Transverse colon (tissue), 3 donors: ENCODE results near the gene CRLF1.

Experiments used
- POLR2A ChIP-seq: fragments of 450-650 bp; IDR thresholded peaks from one replicate; pipeline ENCODE4 v1.6.1; 2016; ENCODE audit warnings: antibody characterized with exemption, mild to moderate bottlenecking, moderate library complexity
- TF ChIP-seq, protein P1 (sequence below), 5 experiments: fragments of 200-600 bp in 3 of 5; fragments of 450-650 bp in 2 of 5; sonication (generic) in 3 of 5; IDR thresholded peaks; 1 replicate in 2 of 5; 2 replicates in 3 of 5; pipeline ENCODE4 v1.5.1; 2016 to 2017; ENCODE audit warnings: antibody characterized with exemption in 5 of 5, inconsistent platforms in 3 of 5, mild to moderate bottlenecking in 2 of 5, moderate library complexity in 1 of 5

- no peak for TF ChIP-seq POLR2A
- TF ChIP-seq, protein P1, sequence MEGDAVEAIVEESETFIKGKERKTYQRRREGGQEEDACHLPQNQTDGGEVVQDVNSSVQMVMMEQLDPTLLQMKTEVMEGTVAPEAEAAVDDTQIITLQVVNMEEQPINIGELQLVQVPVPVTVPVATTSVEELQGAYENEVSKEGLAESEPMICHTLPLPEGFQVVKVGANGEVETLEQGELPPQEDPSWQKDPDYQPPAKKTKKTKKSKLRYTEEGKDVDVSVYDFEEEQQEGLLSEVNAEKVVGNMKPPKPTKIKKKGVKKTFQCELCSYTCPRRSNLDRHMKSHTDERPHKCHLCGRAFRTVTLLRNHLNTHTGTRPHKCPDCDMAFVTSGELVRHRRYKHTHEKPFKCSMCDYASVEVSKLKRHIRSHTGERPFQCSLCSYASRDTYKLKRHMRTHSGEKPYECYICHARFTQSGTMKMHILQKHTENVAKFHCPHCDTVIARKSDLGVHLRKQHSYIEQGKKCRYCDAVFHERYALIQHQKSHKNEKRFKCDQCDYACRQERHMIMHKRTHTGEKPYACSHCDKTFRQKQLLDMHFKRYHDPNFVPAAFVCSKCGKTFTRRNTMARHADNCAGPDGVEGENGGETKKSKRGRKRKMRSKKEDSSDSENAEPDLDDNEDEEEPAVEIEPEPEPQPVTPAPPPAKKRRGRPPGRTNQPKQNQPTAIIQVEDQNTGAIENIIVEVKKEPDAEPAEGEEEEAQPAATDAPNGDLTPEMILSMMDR (IDR thresholded peaks at IDR 0.05), result no peak
Observed at GRCh38 chr19:18594824-18595373, 11.7 kb downstream of the CRLF1 start.
